A549 (cell line): ENCODE results near the gene MSH2. TPM values are rescaled to one million over a fixed set of nuclear protein-coding genes. Genes with fewer than 3 reads are reported as not detected.

Source experiments
- ATAC-seq, 2 experiments: fragments of 200-7000 bp in 1 of 2; fragments of >200 bp in 1 of 2; cut with Nextera tagmentation in 1 of 2; cut with Tn5 transposase in 1 of 2; 3 replicates each; pipeline versions ENCODE4 v1.8.0 to v1.9.1; 2018 to 2020; ENCODE audit warnings: mild to moderate bottlenecking in 1 of 2, moderate library complexity in 1 of 2
- CTCF ChIA-PET: fragments of 300-600 bp; sonication (Branson Sonifier 250); formaldehyde crosslinking; extraction: SDS; loops from one replicate; lab custom pipeline; 2021; ENCODE audit warnings: antibody characterized with exemption, inconsistent platforms; lab: Yijun Ruan, JAX
- POLR2A ChIA-PET: fragments of 350-600 bp; formaldehyde crosslinking; extraction: SDS; loops from one replicate; lab custom pipeline; 2021; ENCODE audit warnings: antibody characterized with exemption, inconsistent platforms; lab: Yijun Ruan, JAX
- DNase-seq, 2 experiments: peaks; one replicate each; pipeline versions ENCODE4 v3.0.0 to v3.0.0-alpha.2; 2011 to 2016; ENCODE audit warnings: low read depth in 1 of 2, low spot score in 1 of 2
- FAIRE-seq: peaks from 2 replicates; lab custom pipeline; 2011; peaks lifted over from hg19 to GRCh38; lab: Jason Lieb, UNC
- H3K27ac ChIP-seq, 2 experiments: fragments of >200 bp; sonication (Bioruptor Twin); formaldehyde crosslinking; 3 replicates each; pipeline ENCODE4 v1.5.1; 2016 to 2017
- H3K4me1 ChIP-seq: fragments of >200 bp; sonication (Bioruptor Twin); formaldehyde crosslinking; 3 replicates; pipeline ENCODE4 v1.6.1; 2016
- H3K4me2 ChIP-seq: fragments of >200 bp; sonication (Bioruptor Twin); formaldehyde crosslinking; 3 replicates; pipeline ENCODE4 v1.6.1; 2016
- H3K4me3 ChIP-seq: fragments of >200 bp; sonication (Bioruptor Twin); formaldehyde crosslinking; 3 replicates; pipeline ENCODE4 v1.5.1; 2016
- H3K9me3 ChIP-seq: fragments of >200 bp; sonication (Bioruptor Twin); formaldehyde crosslinking; 3 replicates; pipeline ENCODE4 v1.6.1; 2016
- CBX8 ChIP-seq: fragments of 200-600 bp; sonication (generic); IDR thresholded peaks from 2 replicates; pipeline ENCODE4 v1.6.1; 2016
- CEBPB ChIP-seq, 2 experiments: fragments of >200 bp in 1 of 2; sonication (Bioruptor Twin) in 1 of 2; formaldehyde crosslinking in 1 of 2; IDR thresholded peaks; 2 replicates each; pipeline ENCODE4 v1.6.1; 2012 to 2016
- CHD2 ChIP-seq: fragments of 150-350 bp; IDR thresholded peaks from 2 replicates; pipeline ENCODE4 v1.6.1; 2014; ENCODE audit warnings: low read length; ENCODE audit not compliant: partially characterized antibody
- CHD4 ChIP-seq: fragments of 200-600 bp; sonication (generic); IDR thresholded peaks from 2 replicates; pipeline ENCODE4 v1.6.1; 2016; ENCODE audit warnings: antibody characterized with exemption, mild to moderate bottlenecking, borderline replicate concordance
- EHMT2 ChIP-seq: fragments of 200-600 bp; sonication (generic); IDR thresholded peaks from 2 replicates; pipeline ENCODE4 v1.6.1; 2016; ENCODE audit warnings: antibody characterized with exemption, low read depth, mild to moderate bottlenecking, moderate library complexity
- FOSB ChIP-seq: fragments of 250-450 bp; sonication (Bioruptor Pico); IDR thresholded peaks from 2 replicates; pipeline ENCODE4 v1.5.0; 2020; ENCODE audit warnings: mild to moderate bottlenecking, moderate library complexity
- FOSL2 ChIP-seq, 2 experiments: fragments of 450-650 bp in 1 of 2; fragments of >200 bp in 1 of 2; sonication (Bioruptor Twin) in 1 of 2; formaldehyde crosslinking; IDR thresholded peaks; 2 replicates each; pipeline versions ENCODE4 v1.5.0 to v1.6.1; 2016 to 2020; ENCODE audit warnings: mild to moderate bottlenecking in 1 of 2, moderate library complexity in 1 of 2
- FOXS1 ChIP-seq: fragments of 250-450 bp; sonication (Bioruptor Pico); IDR thresholded peaks from 2 replicates; pipeline ENCODE4 v1.5.0; 2020; ENCODE audit warnings: mild to moderate bottlenecking, moderate library complexity
- HDAC2 ChIP-seq: fragments of 200-600 bp; sonication (generic); IDR thresholded peaks from 2 replicates; pipeline ENCODE4 v1.6.1; 2016
- HOXA7 ChIP-seq: fragments of 250-450 bp; sonication (Bioruptor Pico); IDR thresholded peaks from 2 replicates; pipeline ENCODE4 v1.5.0; 2020; ENCODE audit warnings: mild to moderate bottlenecking, moderate library complexity
- HOXB5 ChIP-seq: fragments of 250-450 bp; sonication (Bioruptor Pico); IDR thresholded peaks from 2 replicates; pipeline ENCODE4 v1.5.0; 2020; ENCODE audit warnings: mild to moderate bottlenecking, moderate library complexity
- JUN ChIP-seq, 2 experiments: fragments of >200 bp; sonication (Bioruptor Twin); formaldehyde crosslinking; IDR thresholded peaks; 2 replicates in 1 of 2; 3 replicates in 1 of 2; pipeline ENCODE4 v1.6.1; 2016 to 2017
- JUNB ChIP-seq: fragments of >200 bp; sonication (Bioruptor Twin); formaldehyde crosslinking; IDR thresholded peaks from 2 replicates; pipeline ENCODE4 v1.6.1; 2016
- KDM5A ChIP-seq: fragments of 200-600 bp; sonication (generic); IDR thresholded peaks from 2 replicates; pipeline ENCODE4 v1.6.1; 2016; ENCODE audit warnings: antibody characterized with exemption, mild to moderate bottlenecking
- MAFK ChIP-seq: fragments of 450-650 bp; IDR thresholded peaks from 2 replicates; pipeline ENCODE4 v1.6.1; 2014; ENCODE audit not compliant: partially characterized antibody
- MAZ ChIP-seq: fragments of 150-350 bp; IDR thresholded peaks from 2 replicates; pipeline ENCODE4 v1.6.1; 2014; ENCODE audit warnings: antibody characterized with exemption, low read depth, low read length, borderline replicate concordance
- NFE2L2 ChIP-seq: fragments of 150-350 bp; conservative IDR thresholded peaks from 2 replicates; pipeline ENCODE4 v1.6.1; 2014; ENCODE audit warnings: low read length
- NPAS2 ChIP-seq: fragments of 250-450 bp; sonication (Bioruptor Pico); IDR thresholded peaks from 2 replicates; pipeline ENCODE4 v1.8.0; 2022; ENCODE audit warnings: mild to moderate bottlenecking, moderate library complexity, borderline replicate concordance
- RARB ChIP-seq: fragments of 250-450 bp; sonication (Bioruptor Pico); IDR thresholded peaks from 2 replicates; pipeline ENCODE4 v1.8.0; 2021; ENCODE audit warnings: mild to moderate bottlenecking, moderate library complexity
- RCOR1 ChIP-seq: fragments of 150-350 bp; IDR thresholded peaks from 2 replicates; pipeline ENCODE4 v1.6.1; 2014; ENCODE audit warnings: antibody characterized with exemption, low read length, low read depth
- RNF2 ChIP-seq: fragments of 200-600 bp; sonication (generic); IDR thresholded peaks from 2 replicates; pipeline ENCODE4 v1.6.1; 2016; ENCODE audit warnings: low read depth, mild to moderate bottlenecking, antibody characterized with exemption, moderate library complexity, borderline replicate concordance
- ZC3H11A ChIP-seq: fragments of 450-650 bp; IDR thresholded peaks from 2 replicates; pipeline ENCODE4 v1.6.1; 2014; ENCODE audit warnings: antibody characterized with exemption, mild to moderate bottlenecking
- ZNF302 ChIP-seq: fragments of 250-450 bp; sonication (Bioruptor Pico); IDR thresholded peaks from 2 replicates; pipeline ENCODE4 v1.9.0; 2021; ENCODE audit warnings: inconsistent platforms, mild to moderate bottlenecking, moderate library complexity
- ZSCAN20 ChIP-seq: fragments of 250-450 bp; sonication (Bioruptor Pico); IDR thresholded peaks from 2 replicates; pipeline ENCODE4 v1.8.0; 2022; ENCODE audit warnings: mild to moderate bottlenecking, moderate library complexity
- WGBS: methylation state at CpG from one replicate; pipeline ENCODE4 v1.1.6; 2017; ENCODE audit errors: missing lambda C conversion rate; 5-methylcytosine and 5-hydroxymethylcytosine counted together
- polyA plus RNA-seq, 4 experiments: library from polyadenylated mRNA; depleted of rRNA in 3 of 4; stranded (reverse); fragments of >200 nt; fragmentation: RNase III in 1 of 4; extraction: RNeasy Plus Mini Kit Qiagen cat#74134 plus additional on column Dnase treatment in 1 of 4; gene quantifications; 2 replicates in 3 of 4; 3 replicates in 1 of 4; pipeline ENCODE4 v1.2.3, GENCODE V29; 2011 to 2017
- TF ChIP-seq, protein P1 (sequence below): IDR thresholded peaks from 2 replicates; pipeline ENCODE4 v1.6.1; 2012
- TF ChIP-seq, protein P2 (sequence below): fragments of >200 bp; sonication (Bioruptor Twin); formaldehyde crosslinking; IDR thresholded peaks from 3 replicates; pipeline ENCODE4 v1.5.1; 2016
- TF ChIP-seq, protein P3 (sequence below): IDR thresholded peaks from 2 replicates; pipeline ENCODE4 v1.6.1; 2012
- TF ChIP-seq, protein P4 (sequence below): fragments of 150-350 bp; IDR thresholded peaks from 2 replicates; pipeline ENCODE4 v1.6.1; 2014; ENCODE audit warnings: low read depth, mild to moderate bottlenecking, low read length
- TF ChIP-seq, protein P5 (sequence below): IDR thresholded peaks from 2 replicates; pipeline ENCODE4 v1.6.1; 2012; ENCODE audit warnings: low read depth, borderline replicate concordance

The MSH2 gene
- polyA plus RNA-seq, 2 of the 4 experiments (the other 2 are of a cell fraction), result 52.8 to 59.0 TPM

DNA sequence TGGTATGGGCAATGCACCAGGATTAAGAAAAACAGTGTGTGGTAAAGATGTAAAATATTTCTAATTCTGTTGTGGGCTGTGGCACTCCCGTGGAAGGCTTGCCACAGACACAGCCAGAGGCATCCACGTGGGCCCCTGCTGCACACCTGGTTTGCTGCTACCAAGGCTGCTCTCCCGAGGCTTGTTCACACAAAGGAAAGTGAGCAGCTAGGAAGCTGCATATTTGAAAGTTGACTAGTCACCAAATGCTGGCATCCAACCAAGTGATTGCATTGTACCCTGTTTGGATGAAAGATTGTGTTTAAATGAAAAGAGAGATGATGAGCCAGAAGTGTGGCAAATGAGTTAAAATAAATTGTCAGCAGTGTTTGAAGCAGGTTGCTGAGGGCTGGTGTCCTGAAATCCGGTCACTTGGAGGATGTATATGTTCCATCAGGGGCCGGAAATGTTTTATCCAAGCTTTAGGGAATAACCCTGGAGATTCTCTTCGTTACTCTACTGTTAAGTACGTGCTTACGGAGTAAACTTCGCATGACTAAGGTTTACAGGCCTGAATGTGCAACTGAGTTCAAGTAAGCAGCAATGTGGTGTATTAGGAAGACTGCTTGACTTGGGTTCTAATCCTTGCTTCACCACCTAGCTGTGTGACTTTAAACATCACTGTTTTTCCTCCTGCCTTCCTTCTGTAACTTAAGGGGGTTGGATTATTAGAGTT is 86.1 kb downstream of the MSH2 start:
- H3K4me2 ChIP-seq, result peak overlapping the region; percentile 55
- peak; percentile 61 for FAIRE-seq
- TF ChIP-seq JUNB, result no peak
- TF ChIP-seq MAZ, result no peak
- no peak for TF ChIP-seq NFE2L2
- TF ChIP-seq RARB (CRISPR knock-in tag), result no peak
- no peak for TF ChIP-seq MAFK
- TF ChIP-seq CHD4, result no peak
- no peak for TF ChIP-seq FOSL2 (IDR thresholded peaks at IDR 0.05)
- TF ChIP-seq FOSL2 (CRISPR knock-in tag; IDR thresholded peaks at IDR 0.05), result peak; percentile 51
- TF ChIP-seq CBX8, result no peak
- TF ChIP-seq ZC3H11A, result no peak
- no peak for TF ChIP-seq RCOR1
- TF ChIP-seq, protein P1, sequence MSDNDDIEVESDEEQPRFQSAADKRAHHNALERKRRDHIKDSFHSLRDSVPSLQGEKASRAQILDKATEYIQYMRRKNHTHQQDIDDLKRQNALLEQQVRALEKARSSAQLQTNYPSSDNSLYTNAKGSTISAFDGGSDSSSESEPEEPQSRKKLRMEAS, result peak; percentile 61
- no peak for TF ChIP-seq ZSCAN20
- no peak for TF ChIP-seq EHMT2
- TF ChIP-seq, protein P2, sequence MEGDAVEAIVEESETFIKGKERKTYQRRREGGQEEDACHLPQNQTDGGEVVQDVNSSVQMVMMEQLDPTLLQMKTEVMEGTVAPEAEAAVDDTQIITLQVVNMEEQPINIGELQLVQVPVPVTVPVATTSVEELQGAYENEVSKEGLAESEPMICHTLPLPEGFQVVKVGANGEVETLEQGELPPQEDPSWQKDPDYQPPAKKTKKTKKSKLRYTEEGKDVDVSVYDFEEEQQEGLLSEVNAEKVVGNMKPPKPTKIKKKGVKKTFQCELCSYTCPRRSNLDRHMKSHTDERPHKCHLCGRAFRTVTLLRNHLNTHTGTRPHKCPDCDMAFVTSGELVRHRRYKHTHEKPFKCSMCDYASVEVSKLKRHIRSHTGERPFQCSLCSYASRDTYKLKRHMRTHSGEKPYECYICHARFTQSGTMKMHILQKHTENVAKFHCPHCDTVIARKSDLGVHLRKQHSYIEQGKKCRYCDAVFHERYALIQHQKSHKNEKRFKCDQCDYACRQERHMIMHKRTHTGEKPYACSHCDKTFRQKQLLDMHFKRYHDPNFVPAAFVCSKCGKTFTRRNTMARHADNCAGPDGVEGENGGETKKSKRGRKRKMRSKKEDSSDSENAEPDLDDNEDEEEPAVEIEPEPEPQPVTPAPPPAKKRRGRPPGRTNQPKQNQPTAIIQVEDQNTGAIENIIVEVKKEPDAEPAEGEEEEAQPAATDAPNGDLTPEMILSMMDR, result no peak
- TF ChIP-seq RNF2, result no peak
- peak in 1 of 2 experiments; percentile 78; a peak in 2 of 4 replicates for TF ChIP-seq CEBPB (IDR thresholded peaks at IDR 0.05)
- TF ChIP-seq, protein P3, sequence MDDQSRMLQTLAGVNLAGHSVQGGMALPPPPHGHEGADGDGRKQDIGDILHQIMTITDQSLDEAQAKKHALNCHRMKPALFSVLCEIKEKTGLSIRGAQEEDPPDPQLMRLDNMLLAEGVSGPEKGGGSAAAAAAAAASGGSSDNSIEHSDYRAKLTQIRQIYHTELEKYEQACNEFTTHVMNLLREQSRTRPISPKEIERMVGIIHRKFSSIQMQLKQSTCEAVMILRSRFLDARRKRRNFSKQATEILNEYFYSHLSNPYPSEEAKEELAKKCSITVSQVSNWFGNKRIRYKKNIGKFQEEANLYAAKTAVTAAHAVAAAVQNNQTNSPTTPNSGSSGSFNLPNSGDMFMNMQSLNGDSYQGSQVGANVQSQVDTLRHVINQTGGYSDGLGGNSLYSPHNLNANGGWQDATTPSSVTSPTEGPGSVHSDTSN, result no peak
- TF ChIP-seq ZNF302 (CRISPR knock-in tag), result no peak
- no peak for TF ChIP-seq FOXS1
- TF ChIP-seq KDM5A, result no peak
- 0 out of 5 replicates have a peak, but pooled peaks of 1 of the 2 experiments have one; percentile 21 for TF ChIP-seq JUN (IDR thresholded peaks at IDR 0.05)
- TF ChIP-seq, protein P4, sequence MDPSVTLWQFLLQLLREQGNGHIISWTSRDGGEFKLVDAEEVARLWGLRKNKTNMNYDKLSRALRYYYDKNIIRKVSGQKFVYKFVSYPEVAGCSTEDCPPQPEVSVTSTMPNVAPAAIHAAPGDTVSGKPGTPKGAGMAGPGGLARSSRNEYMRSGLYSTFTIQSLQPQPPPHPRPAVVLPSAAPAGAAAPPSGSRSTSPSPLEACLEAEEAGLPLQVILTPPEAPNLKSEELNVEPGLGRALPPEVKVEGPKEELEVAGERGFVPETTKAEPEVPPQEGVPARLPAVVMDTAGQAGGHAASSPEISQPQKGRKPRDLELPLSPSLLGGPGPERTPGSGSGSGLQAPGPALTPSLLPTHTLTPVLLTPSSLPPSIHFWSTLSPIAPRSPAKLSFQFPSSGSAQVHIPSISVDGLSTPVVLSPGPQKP, result no peak
- TF ChIP-seq, all 56 proteins: peak for 4
- ChIA-PET CTCF (interaction anchor here (1.0 to 2.2 kb wide), 6 partner anchors 11 to 279 kb away, joined by 3 to 11 read pairs (median 4); no protein-coding TSS in a partner anchor), POLR2A (no interaction called here)
- WGBS, result 51% methylated on average over 9 of the region's 9 CpGs
- no peaks in the 10 kb centered on the region for H3K9me3 ChIP-seq
- ATAC-seq, result peak; percentile 90 to 93
- no peak overlapping the region for H3K4me3 ChIP-seq
- peak; percentile 44 to 74 for DNase-seq
- peaks cover 26% of the 10 kb centered on the region for H3K4me1 ChIP-seq
- H3K27ac ChIP-seq, result peak overlapping the region; percentile 6 to 64; a peak in 3 of 6 replicates

DNA sequence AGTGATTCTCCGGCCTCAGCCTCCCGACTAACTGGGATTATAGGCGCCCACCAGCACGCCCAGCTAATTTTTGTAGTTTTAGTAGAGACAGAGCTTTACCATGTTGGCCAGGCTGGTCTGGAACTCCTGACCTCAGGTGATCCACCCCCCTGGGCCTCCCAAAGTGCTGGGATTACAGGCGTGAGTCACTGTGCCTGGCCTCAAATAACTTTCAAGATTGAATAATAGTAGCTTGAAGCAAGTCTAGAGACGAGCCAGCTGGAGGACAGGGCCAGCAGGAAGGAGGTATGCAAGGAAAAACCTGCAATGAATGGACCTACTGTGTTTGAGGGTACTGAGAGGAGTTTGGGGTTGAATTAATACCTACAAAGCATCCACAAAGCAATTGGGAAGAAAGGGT is 87.5 kb downstream of the MSH2 start:
- ATAC-seq (no peak), FAIRE-seq (no peak), DNase-seq (no peak)
- TF ChIP-seq, protein P5, sequence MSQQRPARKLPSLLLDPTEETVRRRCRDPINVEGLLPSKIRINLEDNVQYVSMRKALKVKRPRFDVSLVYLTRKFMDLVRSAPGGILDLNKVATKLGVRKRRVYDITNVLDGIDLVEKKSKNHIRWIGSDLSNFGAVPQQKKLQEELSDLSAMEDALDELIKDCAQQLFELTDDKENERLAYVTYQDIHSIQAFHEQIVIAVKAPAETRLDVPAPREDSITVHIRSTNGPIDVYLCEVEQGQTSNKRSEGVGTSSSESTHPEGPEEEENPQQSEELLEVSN, result no peak
- no peak for TF ChIP-seq HDAC2
- no peak for TF ChIP-seq HOXA7 (CRISPR knock-in tag)
- TF ChIP-seq CHD2, result no peak
- TF ChIP-seq RCOR1, result no peak
- no peak for TF ChIP-seq NPAS2 (CRISPR knock-in tag)
- no peak for TF ChIP-seq FOSB
- TF ChIP-seq HOXB5 (CRISPR knock-in tag), result no peak
- Histone ChIP-seq H3K27ac (no peak overlapping the region), H3K9me3 (no peaks in the 10 kb centered on the region), H3K4me3 (no peak overlapping the region), H3K4me2 (no peak overlapping the region), H3K4me1 (peaks cover 26% of the 10 kb centered on the region)
- POLR2A ChIA-PET, result no interaction called here
- 83% methylated on average over 6 of the region's 6 CpGs for WGBS
- CTCF ChIA-PET, result interaction anchor here (0.6 to 2.2 kb wide), 8 partner anchors 9 to 290 kb away, joined by 3 to 11 read pairs (median 4); no protein-coding TSS in a partner anchor
